RWPE2 (cell line): Measurements from ENCODE around the gene INF2.

Source experiments
- ATAC-seq: fragments of 200-7000 bp; cut with Tn5 transposase; 3 replicates; pipeline ENCODE4 v1.9.1; 2021; ENCODE audit warnings: low read depth
- DNase-seq: peaks from one replicate; pipeline ENCODE4 v3.0.0-alpha.2; 2020; ENCODE audit warnings: low spot score
- H3K27ac ChIP-seq: fragments of 450-650 bp; 2 replicates; pipeline ENCODE4 v1.5.1; 2017; ENCODE audit warnings: mild to moderate bottlenecking; ENCODE audit not compliant: poor library complexity, severe bottlenecking
- H3K27me3 ChIP-seq: fragments of 250-450 bp; sonication (Bioruptor Pico); 2 replicates; pipeline ENCODE4 v1.5.1; 2021; ENCODE audit warnings: mild to moderate bottlenecking, moderate library complexity; ENCODE audit not compliant: insufficient read depth, poor library complexity, severe bottlenecking
- H3K36me3 ChIP-seq: fragments of 250-450 bp; sonication (Bioruptor Pico); 2 replicates; pipeline ENCODE4 v1.5.1; 2020; ENCODE audit warnings: low read depth, mild to moderate bottlenecking, moderate library complexity
- H3K4me1 ChIP-seq: fragments of 250-450 bp; sonication (Bioruptor Pico); 2 replicates; pipeline ENCODE4 v1.5.1; 2021; ENCODE audit warnings: mild to moderate bottlenecking, moderate library complexity; ENCODE audit not compliant: insufficient read depth, poor library complexity, severe bottlenecking
- H3K4me3 ChIP-seq: fragments of 250-450 bp; sonication (Bioruptor Pico); 2 replicates; pipeline ENCODE4 v1.5.1; 2021; ENCODE audit warnings: mild to moderate bottlenecking, moderate library complexity; ENCODE audit not compliant: severe bottlenecking
- H3K9me3 ChIP-seq: fragments of 250-450 bp; sonication (Bioruptor Pico); 2 replicates; pipeline ENCODE4 v1.5.1; 2021; ENCODE audit warnings: mild to moderate bottlenecking, moderate library complexity; ENCODE audit not compliant: severe bottlenecking
- CTCF ChIP-seq: fragments of 450-650 bp; IDR thresholded peaks from one replicate; pipeline ENCODE4 v1.5.1; 2017; ENCODE audit warnings: mild to moderate bottlenecking, moderate library complexity; ENCODE audit not compliant: poor library complexity, severe bottlenecking

The INF2 gene

DNA sequence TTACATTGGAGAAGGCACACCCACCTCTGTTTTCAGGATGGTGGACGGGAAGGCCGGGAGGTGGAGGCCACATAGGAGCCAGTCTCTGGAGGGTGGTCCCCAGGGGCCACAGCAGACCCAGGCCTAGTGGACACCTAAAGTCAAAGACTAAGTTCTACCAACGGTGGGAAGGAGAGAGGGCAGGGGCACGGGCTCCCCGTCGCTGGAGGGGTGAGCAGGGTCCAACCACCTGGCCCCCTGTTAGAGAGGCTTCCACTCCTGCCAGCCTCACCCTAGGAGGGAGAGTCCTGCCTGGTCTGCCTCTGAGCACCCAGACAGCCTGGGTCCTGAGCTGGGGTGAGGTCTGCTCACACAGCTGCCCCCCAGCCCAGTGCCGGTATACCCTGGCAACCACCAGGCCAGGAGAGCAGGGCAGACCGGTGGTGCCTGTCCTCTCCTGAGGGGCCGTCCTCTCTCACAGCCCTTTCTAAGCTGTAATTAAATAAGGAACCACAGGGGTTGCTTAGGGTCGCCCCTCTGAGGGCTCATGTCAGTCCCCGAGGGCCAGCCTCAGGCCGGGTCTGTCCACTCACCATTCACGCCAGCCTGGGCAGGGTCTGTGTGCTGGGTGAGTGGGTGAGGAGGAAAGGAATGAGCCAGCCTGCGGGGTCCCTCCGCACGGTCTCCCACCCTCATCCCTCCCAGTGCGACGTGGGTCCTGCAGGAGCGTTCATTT lies 2.3 kb downstream of the INF2 start:
- Histone ChIP-seq H3K27ac (peak overlapping the region; percentile 65), H3K9me3 (no peaks in the 10 kb centered on the region), H3K4me1 (peaks cover 49% of the 10 kb centered on the region), H3K36me3 (peaks cover 51% of the 10 kb centered on the region), H3K27me3 (no peaks in the 10 kb centered on the region), H3K4me3 (no peak overlapping the region)
- ATAC-seq: no peak
- DNase-seq: no peak
- TF ChIP-seq CTCF: no peak

GRCh38 chr14:104692261-104692938 lies 3.0 kb downstream of the INF2 start:
- peaks cover 42% of the 10 kb centered on the region for H3K4me1 ChIP-seq
- no peaks in the 10 kb centered on the region for H3K9me3 ChIP-seq
- no peak for TF ChIP-seq CTCF
- ATAC-seq (no peak), DNase-seq (no peak)
- H3K36me3 ChIP-seq: peaks cover 58% of the 10 kb centered on the region
- no peaks in the 10 kb centered on the region for H3K27me3 ChIP-seq
- H3K4me3 ChIP-seq: no peak overlapping the region
- peak overlapping the region; percentile 65 for H3K27ac ChIP-seq

DNA sequence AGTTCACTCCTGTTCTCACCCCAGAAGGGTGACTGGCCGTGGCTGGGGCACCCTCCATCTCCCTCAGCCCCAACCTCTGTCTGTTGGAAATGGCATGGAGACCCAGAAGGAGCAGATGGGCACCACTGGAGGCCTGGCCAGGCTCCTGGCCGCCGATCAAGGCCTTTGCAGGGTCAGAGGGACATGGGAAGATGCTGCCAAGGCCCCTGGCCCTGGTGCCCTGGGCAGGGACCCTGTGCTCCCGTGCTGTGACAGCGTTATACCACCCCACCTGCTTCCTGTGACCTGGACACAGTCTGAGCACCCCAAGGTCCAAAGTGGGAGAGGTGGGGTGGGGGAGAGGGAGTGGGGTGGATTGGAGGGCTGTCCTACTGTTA lies 3.5 kb downstream of the INF2 start:
- peaks cover 63% of the 10 kb centered on the region for H3K36me3 ChIP-seq
- ATAC-seq (no peak), DNase-seq (no peak)
- no peaks in the 10 kb centered on the region for H3K27me3 ChIP-seq
- no peaks in the 10 kb centered on the region for H3K9me3 ChIP-seq
- H3K4me1 ChIP-seq: peaks cover 37% of the 10 kb centered on the region
- no peak overlapping the region for H3K4me3 ChIP-seq
- TF ChIP-seq CTCF: no peak
- H3K27ac ChIP-seq: peak overlapping the region; percentile 65

DNA sequence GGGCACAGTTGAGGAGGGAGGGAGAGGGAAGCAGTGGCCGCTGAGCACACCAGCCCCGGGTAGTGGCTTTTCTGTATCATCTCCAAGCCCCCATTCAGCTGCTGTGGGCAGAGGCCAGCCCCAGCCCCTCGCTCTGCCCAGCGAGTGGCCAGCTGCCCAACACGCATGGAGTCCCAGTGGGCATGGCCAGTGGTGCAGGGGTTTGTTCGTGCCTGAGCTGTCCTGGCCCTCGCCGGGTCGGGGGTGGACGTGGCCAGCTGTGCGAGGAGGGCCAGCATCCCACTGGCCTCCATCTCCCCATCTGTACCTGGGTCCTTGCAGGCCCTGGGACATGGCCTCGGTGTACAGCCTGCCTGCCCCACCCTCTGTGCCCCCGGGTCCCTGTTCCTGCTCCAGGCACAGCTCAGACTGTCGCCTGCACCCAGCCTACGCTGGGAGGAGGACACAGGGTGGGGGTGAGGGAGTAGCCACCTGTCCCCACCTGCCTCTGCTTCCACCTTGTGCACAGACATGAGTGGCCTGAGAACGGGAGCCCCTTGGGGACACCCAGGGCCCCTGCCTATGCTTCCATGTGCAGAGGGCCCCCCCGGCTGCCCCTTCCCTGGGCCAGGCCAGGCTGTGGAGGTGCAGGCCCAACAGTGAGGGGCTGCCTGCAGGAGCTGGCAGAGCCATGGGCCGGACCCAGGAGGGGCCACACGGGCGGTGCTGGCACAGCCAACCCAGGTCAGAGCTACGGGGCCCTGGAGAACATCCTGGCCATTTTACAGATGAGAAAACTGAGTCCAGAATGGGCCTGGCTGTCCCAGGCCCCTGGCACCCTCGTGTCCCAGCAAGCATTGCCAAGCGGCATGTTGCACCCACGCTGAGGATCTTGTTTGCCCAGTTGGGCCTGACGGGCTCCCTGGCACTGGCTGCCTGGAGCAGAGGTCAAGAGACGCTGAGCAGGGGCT lies 4.3 kb downstream of the INF2 start:
- no peak overlapping the region for H3K4me3 ChIP-seq
- no peak for TF ChIP-seq CTCF
- peaks cover 31% of the 10 kb centered on the region for H3K4me1 ChIP-seq
- H3K27ac ChIP-seq: peak overlapping the region; percentile 65
- H3K36me3 ChIP-seq: peaks cover 72% of the 10 kb centered on the region
- ATAC-seq (no peak), DNase-seq (no peak)
- no peaks in the 10 kb centered on the region for H3K9me3 ChIP-seq
- no peaks in the 10 kb centered on the region for H3K27me3 ChIP-seq
